Dermis blood vessel endothelial cell (primary cell): ENCODE measurements around the gene ZNF277. TPM values are rescaled to one million over a fixed set of nuclear protein-coding genes. Genes with fewer than 3 reads are reported as not detected.

ENCODE experiments used
- DNase-seq: peaks from one replicate; pipeline ENCODE4 v3.0.0; 2010
- total RNA-seq: library from RNA; depleted of rRNA; stranded (reverse); fragments of >200 nt; gene quantifications from 2 replicates; pipeline ENCODE4 v1.2.3, GENCODE V29; 2014

Gene ZNF277
- total RNA-seq, 1 donor from 2014 or later = 61.9 TPM

- DNase-seq = no peak
Observed at GRCh38 chr7:112254709-112255387, 48.4 kb downstream of the ZNF277 start.

GRCh38 chr7:112255388-112255720, 48.9 kb downstream of the ZNF277 start:
- no peak for DNase-seq

- DNase-seq = no peak
Observed at GRCh38 chr7:112257073-112257472, 50.6 kb downstream of the ZNF277 start.

GRCh38 chr7:112260911-112261310, 54.4 kb downstream of the ZNF277 start:
- no peak for DNase-seq

- no peak for DNase-seq
Observed at GRCh38 chr7:112262036-112262435, 55.5 kb downstream of the ZNF277 start.

- DNase-seq = no peak
Observed at GRCh38 chr7:112262855-112263487, 56.5 kb downstream of the ZNF277 start.

GRCh38 chr7:112263519-112263918, 57.0 kb downstream of the ZNF277 start:
- DNase-seq = no peak

GRCh38 chr7:112266141-112266540, 59.6 kb downstream of the ZNF277 start:
- no peak for DNase-seq

- no peak for DNase-seq
Observed at GRCh38 chr7:112266595-112267270, 60.2 kb downstream of the ZNF277 start.

GRCh38 chr7:112267944-112268691, 61.6 kb downstream of the ZNF277 start:
- no peak for DNase-seq

GRCh38 chr7:112271162-112271561, 64.7 kb downstream of the ZNF277 start:
- DNase-seq = no peak

GRCh38 chr7:112272921-112273561, 66.5 kb downstream of the ZNF277 start:
- peak; percentile 7 for DNase-seq

GRCh38 chr7:112279042-112279441, 72.5 kb downstream of the ZNF277 start:
- DNase-seq = no peak

GRCh38 chr7:112280267-112280666, 73.8 kb downstream of the ZNF277 start:
- DNase-seq = no peak

GRCh38 chr7:112282476-112283188, 76.1 kb downstream of the ZNF277 start:
- no peak for DNase-seq

GRCh38 chr7:112283382-112283910, 77.0 kb downstream of the ZNF277 start:
- DNase-seq = no peak

GRCh38 chr7:112286250-112287086, 80.0 kb downstream of the ZNF277 start:
- peak; percentile 20 for DNase-seq

GRCh38 chr7:112288301-112288700, 81.8 kb downstream of the ZNF277 start:
- no peak for DNase-seq

- DNase-seq = peak; percentile 26
Observed at GRCh38 chr7:112290065-112290464, 83.6 kb downstream of the ZNF277 start.

GRCh38 chr7:112292162-112292561, 85.7 kb downstream of the ZNF277 start:
- no peak for DNase-seq

GRCh38 chr7:112293416-112293815, 86.9 kb downstream of the ZNF277 start:
- DNase-seq = no peak
